ENCODE measurements around the gene CXXC5.

CXXC5 gene

DNA sequence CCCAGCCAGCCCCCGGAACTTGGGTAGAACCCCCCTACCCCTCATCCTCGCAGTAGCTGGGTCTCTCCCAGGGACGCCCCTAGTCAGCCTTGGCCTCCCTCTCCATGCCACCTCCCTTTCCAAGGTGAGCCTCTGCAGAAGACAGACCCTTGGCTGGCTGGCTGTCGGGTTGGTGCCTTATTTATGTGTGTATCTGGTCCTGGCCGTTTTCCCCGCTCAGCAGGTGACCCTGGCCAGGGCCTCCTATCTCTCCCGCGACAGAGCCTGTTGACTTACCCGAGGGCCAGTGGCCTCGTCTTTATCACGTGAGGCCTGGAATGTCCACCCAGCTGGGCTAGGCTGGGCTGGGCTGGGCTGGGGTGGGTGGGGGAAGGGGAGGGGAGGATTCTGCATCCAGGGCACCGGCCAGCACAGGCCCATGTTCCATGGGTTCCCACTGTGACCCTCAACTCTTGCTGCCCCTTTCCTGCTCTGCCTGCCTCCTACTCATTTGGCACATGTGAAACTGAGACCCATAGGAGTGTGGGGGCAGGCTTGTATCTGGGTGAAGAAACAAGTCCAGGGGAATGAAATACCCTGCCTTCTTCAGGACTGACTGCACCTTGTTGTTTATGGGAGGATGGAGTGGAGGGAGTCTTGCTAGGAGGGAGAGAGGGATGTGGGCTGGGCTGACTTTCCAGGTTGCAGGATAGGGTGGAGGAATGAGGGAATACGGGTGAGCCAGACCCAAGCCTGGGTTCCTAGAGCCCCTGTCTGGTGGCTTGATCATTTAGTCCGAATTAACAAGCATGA, 3.1 kb downstream of the CXXC5 start:
- DNase-seq (ENCODE audit: low read depth): no peak

DNA sequence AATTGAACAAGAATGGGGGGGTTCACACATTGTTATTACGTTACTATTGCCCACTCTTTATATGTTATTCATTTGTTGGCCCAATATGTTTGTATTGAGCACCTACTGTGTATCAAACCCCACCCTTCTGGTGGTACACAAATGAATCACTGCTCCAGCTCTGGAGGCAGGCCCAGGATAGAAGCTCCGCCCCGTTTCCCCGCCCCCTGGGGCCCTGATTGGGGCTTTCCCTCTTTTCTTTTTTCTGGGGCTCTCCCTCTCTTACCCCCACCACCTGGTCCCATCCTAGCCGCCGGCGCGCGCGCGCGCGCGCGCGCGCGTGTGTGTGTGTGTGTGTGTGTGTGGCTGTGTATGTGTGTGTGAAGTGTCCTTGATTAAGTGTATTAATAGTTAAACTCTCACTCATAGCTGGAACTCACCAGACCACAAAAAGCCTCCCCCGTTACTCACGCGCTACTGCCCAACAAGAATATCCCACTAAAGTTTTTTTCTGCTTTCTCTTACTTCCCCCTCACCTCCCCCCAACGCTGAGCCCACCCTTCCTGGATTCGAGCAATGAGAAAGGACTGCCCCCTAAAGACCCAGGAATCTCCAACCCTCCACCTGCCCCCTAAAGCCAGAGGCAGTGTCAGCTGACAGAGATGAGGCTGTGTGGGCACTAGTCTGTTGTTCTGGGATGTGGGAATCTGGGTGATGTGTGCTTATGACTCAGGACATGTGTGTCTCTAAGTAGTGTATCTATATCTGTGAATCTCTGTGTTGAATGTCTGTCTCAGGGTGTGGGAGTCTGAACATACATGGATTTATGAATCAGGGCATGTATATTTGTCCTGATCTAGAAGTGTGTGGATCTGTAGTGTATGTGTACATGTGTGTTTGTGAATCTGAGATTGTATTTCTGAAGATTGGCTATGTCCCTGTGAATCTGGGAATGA, 4.0 kb downstream of the CXXC5 start:
- peak; percentile 42 for DNase-seq (ENCODE audit: low read depth)

DNA sequence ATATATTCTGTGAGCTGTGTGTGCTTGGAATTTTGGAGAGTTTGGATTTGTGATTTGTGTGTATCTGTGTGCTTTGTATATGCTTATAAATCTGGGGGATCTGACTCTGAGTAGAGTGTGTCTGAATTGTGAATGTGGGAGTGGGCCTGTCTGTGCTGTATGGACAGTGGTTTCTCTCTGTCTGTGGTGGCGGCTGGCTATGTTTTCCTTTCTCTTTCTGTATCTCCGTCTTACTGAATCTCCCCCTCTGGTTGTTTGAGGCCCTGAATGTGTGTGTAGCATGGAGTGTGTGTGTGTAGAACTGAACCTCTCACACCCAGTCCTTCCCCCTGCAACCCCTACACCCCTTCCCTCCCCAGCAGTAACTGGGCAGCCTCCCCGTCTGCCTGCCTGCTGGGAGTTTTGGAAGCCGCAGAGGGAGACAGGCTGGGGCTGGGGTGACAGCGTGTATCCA, 4.7 kb downstream of the CXXC5 start:
- DNase-seq (ENCODE audit: low read depth): no peak

DNA sequence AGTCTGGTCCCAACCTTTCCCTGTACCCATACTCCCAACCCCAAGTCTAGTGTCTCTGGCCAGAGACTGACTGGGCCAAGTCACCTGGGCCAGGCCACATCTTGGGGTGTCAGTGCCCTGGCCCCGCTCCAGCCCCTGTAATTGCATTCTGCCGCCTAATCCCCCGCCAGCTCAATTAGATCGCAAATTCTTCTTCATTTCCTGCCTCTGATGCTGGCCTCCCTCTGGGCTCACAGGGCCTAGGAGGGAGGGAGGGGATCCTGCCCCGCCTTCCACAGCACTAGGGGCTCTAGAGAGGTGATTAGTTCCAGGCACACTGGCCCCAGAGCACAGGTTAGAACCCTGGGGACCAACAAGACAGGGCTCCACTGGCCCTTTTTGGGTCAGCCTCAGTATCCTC, 5.5 kb downstream of the CXXC5 start:
- no peak for DNase-seq (ENCODE audit: low read depth)

DNA sequence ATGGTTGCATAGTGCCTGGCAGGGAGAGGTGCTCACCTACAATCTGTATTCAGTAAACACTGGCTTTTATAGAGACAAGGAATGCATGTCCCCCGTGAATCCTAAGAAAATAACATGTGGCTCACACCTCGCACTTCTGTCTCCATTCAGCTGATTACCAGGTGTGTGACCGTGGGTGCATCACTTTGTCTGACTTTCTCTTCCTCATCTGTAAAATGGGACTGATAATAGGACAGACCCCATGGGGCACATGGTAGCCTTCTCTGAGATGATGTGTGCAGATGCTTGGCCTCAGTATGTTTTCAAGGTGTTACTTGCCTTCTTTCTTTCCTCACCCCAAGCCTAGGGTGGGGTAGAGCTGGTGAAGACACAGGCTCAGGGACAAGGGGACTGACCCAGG, 6.3 kb downstream of the CXXC5 start:
- no peak for DNase-seq (ENCODE audit: low read depth)

DNA sequence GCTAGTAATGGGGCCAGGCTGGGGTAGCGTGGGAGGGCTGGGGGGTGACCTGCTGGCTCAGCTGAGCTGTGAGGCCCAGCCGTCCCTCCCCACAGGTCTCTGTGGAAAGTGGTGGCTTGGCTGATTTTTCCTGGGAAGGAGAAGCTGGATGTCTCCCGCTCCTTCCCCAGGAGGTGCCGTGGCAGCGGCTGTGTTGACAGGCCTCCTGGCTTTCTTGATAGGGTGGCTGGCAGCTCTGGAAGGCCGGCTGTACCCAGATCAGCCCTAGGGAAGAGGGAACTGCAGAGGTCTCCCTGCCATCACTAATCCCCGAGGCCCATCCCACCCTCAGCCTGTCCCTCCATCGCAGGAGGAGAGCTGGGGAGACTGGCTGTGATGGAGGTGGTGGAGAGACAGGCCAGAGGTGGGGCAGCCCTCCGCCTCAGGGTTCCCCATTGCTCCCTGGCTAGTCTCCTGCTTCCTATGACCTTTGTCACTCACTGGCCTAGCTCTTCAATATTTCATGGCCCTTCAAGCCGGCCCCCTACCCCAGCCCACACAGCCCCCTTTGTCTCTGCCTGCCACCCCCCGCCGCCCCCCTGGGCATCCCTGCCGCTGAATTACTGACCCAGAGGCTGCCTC, 6.8 kb downstream of the CXXC5 start:
- no peak for DNase-seq (ENCODE audit: low read depth)

DNA sequence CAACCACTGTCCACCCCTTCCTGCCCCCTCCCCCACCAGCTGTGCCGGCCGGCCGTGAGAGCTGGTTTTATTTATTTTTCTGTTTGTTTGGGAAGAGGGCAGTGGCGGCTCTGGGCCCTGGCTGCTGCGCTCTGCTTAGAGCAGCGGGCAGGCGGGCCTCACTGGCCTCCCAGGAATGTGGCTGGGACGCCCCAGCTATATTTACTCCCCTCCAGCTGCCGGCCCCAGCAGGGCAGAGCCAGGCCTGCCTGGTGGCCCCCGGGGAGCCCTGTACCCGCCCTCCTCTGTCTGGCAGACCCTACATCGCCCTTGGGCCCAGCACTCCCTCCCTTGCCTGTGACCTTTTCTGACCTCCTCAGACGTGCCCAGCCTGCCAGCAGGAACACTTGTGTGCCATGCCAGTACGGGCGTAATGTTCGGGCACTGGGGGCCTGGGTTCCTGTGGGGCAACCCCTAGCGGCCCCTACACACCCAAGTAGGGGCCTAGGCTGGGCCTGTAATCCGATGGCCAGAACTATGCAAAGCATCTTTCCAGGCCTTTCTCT, 7.7 kb downstream of the CXXC5 start:
- DNase-seq (ENCODE audit: low read depth): no peak

DNA sequence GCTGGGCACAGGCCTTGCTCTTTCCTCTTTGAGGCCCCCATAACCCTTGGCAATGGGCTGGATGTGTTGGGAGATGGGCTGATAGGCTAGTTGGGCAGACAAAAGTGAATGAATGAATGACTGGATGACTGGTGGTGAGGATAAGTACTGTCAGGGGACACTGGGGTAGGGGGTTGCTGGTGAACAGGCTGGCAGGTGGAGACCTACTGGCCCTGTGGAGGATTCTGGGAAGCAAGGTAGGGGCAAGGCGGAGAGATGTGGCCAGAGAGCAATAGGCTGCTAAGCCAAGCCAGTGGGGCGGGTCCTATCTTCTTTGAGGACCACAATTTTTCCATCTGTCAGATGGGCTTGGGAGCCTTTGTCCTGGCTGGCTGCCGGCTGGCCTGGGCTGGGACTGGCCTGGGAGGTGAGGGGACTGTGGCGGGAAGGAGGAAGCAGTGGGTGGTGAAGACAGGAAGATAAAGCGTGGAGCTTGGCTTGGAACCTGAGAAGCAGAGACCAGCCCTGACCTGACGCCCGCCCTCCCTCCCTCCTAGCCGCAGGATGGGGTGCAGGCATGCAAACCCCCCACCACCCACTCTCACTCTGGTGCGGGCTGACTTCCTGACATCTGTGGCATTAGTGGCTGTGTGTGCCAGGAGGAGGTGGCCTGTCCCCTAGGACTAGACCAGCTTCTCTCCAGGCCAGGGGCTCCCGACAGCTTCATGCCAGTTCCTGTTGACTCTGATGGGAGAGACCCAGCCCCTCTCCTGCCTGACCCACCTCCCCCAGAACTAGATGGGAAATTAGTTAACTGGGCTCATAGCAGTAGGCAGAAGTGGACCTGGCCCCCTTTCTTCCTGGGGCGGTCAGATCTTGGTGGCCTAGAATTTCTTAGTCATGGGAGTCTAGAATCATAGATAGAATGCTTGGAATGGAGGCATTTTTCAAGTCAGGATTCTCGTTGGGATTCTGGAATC, 9.5 kb downstream of the CXXC5 start:
- no peak for DNase-seq (ENCODE audit: low read depth)

DNA sequence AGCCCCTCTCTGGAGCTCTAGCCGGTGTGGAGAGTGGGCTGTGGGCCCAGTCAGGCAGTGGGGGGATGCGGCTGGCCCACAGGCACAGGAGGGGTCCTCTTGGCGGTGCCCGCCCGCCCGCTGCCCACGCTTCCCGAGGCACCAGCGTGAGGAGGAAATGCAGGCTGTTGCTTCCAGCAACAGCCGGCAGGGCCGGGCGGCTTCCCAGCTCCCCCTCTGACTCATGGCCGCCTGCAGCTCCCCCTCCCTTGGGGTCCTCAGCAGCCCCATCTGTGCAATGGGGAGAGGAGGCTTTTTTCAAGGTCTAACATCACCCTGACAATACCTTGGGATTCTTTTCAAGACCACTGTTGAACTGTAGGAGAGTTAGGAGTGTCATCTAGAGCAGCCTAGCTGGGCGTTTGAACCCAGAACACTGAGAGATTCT, 10.4 kb downstream of the CXXC5 start:
- DNase-seq (ENCODE audit: low read depth): no peak

DNA sequence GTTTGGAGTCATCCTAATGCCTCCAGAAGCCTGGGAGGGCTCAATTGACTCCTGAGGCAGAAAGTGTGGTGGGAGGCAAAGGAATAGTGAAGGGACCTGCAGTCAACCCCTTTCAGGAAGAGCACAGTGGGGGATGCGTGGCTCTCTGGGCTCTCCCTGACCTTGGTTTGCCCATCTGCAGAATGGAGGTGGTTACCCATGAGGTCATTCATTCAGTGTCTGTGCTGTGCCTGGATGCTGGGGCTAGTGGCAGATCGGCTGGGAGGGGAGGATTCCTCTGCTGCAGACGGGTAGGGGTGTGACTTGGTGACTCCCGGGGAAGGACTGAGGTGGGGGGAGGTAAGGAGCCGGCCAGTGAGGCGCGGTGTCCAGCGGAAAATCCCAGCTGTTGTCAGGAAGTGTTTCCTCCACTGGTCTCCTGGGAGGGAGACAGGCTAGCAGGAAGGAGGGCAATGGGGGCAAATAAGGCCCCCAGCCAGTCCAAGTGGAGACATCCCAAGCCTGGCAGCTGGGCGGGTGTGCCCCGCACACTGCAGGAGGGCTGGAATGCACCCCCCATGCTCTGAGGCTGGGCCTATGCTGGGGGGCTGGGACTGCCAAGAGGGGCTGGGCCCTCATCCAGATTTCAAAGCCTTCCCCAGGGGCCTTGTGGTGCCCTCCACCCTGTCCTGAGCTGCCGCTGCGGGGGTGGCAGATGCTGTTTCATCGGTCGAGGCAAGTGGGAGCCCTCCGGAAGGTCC, 10.9 kb downstream of the CXXC5 start:
- no peak for DNase-seq (ENCODE audit: low read depth)

DNA sequence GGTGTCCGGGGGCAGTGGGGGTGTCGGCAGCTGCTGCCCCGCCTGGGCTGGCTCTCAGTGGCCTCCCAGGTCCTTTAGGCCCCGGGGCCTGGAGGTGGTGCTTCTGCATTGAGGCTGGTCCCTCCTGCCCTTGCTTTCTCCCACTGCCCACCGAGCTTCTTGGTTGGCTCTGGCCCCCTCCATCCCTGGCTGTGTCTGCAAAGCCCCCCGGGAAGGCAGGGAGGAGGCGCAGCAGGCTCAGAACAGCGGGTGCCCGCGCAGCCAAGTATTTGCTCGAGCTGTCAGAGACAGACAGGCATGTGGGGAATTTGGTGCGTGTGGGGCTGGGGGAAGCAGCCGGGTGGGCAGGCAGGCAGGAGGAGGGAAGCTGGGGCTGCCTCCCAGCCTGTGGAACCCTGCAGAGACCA, 11.5 kb downstream of the CXXC5 start:
- DNase-seq (ENCODE audit: low read depth): no peak

DNA sequence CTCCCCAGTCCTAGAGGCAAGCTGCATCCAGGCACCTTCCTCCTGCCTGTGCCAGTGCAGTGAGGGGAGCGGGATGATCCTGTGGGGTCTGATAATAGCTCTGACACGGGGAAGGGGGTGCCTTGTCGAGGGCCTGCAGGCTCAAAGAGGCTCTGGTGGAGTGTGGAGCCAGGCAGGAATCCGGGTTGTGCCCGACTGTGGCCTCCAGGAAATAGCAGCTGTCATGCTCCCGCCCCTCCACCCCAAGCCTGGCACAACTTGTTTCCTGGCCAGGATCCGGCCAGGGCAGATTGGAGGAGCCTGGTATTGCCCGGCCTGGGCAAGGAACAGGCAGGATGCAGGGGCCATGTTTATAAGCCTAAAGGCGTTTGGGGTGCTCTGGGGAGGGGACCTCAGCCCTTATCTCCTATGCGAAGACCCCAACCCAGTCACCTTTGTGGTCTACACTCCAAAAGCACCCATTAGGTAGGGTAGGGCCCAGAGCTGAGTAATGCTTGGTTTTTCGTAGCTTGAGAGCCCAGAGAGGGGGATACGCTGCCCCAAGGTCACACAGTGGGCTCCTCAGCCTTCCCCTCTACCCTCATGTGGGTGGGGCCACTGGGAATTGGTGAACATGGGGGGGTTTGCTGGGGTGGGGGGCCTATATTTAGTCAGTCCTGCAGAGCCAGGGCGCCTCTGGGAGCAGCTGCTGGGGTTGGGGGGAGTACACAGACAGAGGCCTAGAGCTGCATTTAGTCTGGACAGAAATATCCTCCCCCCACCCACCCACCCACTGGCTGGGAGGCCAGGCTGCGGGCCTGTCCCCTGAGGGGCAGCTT, 12.2 kb downstream of the CXXC5 start:
- DNase-seq (ENCODE audit: low read depth): no peak

DNA sequence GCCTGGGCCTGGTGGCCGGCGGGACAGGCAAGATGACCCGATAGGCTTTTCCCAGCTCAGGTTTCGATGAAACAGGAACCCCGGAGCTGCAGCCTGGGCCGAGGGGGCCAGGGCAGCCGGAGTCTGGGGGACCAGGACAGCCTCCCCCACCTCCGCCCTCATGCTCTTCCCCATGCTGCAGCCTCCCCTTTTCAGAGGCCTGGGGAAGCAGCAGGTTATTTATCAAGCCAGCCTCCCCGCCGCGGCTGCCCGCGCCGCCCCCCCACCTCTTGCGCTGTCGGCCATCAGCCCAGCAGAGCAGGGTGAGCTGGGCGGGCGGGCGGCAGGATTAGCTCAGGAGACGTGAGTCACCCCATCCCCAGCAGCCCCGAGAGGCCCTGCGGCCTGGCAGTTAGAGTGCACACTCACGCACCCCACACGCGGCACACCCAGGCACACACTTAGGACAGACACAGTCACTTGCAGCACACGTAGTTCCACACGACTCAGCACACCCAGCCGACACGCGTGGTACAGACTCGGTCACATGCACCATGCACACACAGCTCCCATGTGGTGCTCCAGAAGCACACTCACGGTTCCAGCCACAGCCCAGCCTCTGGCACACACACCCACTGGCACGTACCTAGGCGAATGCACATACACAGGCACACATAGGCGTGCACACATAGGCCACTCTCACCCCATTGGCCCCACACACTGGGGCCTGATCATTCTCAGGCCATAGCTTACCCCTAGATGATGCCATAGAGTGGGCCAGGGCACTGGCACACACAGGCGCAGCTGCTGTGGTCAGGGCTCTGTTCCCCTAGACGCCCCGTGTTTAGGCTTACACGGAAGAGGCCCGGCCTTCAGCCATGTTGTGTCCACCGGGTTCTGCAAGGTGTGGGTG, 13.0 kb downstream of the CXXC5 start:
- DNase-seq (ENCODE audit: low read depth): no peak

DNA sequence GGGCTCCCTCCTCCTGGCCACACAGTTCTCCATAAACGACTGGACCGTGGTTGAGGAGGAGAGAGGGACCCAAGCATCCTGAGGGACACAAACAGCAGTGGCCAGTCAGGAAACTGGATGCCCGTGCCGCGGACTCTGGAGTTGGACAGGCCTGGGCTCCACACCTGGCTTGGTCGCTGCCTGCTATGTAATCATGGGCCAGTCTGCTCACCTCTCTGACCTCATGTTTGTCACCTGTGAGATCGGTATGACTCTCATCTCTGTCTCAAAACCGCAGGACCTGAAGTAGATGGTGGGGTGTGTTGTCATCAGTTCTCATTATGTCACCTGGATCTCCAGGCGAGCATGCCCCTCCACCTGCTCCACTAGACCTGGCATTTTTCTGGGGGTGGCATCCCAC, 14.5 kb downstream of the CXXC5 start:
- DNase-seq (ENCODE audit: low read depth): no peak

DNA sequence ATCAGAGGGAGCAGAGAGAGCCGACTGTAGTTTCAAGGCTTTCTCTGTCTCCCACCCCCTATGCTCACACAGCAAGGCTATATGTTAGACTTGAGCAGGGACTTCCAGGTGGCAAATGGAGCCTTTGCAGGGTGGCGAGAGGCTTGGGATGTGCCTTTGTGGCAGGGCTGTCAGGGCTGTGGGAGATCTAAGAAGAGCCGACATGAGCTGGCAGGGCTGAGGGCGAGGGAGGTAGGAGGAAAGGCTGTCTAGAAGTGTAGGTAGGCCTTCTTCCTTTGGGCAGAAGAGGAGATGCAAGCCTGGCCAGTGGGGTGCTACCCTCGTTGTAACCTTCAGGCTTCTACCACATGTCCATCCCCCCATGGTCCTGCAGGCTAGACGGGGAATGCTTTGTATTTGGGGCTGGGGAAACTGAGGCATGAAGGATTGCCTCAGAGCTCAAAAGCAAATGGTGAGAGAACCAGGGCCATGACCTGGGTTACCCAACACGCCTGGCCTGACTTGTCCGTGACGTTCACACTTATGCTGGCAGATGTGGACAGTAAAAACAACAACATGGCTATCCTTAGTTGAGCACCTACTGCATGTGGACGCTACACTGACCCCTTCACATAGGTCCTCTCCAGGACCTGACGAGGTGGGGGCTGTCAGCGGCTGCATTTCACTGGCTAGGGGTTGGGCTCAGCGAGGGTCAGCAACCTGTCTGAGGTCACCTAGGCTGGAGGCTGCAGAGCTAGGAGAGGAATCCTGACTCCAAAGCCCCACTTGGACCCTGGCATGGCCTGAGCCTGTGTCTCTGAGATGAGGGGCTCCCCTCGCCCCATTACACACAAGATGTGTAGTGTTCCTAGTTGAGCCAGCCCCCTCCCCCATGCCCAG, 15.3 kb downstream of the CXXC5 start:
- DNase-seq (ENCODE audit: low read depth): no peak

DNA sequence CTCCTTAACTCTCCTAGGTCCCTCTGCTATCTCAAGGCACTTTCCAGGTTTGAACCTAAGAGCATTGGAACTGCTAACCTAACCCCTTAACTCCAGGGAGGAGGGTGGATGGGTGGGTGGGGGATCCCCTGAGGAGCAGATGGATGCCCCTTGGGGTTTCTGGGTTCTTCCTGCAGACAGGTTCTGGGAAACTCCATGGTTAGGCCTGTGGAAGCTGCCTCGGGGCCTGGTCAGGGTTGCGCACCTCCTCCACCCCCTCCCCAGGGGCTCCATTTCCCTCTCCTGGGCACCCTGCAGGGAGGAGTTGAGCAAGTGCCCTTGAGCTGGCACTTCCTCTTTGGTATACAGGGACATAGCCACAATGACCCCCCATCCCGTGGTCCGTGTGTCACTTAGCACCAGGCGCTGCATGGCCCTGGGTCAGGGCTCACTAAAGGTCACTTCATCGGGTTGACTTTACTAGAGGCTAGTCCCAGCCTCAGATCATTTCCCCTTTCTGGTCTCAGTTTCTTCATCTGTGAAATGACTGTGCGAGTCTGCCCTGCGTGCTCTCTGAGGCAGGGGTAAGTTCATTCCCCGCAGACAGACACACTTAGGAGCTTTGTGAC, 16.0 kb downstream of the CXXC5 start:
- DNase-seq (ENCODE audit: low read depth): no peak

DNA sequence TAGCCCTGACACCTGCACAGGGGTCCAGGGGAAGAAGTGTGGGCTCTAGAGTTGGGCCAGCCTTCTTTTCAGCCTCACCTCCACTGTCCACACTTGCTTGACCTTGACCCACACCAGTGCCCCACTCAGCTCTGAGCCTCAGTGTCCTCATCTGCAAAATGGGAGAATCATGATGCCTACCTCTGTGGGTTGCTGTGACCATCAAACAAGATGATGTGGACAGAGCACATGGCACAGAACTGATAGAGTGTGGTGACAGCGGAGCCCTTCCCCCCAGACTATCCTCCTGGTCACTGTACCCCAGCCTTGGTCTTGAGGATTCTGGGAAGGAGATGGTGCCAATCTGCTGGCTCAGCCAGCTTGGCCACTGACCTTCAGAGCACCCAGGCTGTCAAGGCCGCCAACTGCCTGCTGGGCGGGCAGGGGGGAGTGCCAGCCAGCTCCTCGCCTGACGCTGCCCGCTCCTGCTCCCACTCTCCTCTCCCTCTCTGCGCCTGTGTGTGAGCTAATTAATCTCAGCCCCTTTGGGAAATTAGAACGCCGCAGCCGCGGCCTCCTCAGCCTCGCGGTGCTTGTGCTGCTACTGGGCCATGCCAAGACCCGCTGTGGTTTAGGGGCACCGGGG, 16.7 kb downstream of the CXXC5 start:
- no peak for DNase-seq (ENCODE audit: low read depth)

Data from stimulated activated CD8-positive, alpha-beta memory T cell treated with anti-CD3 and anti-CD28 coated beads, Interleukin-12 subunit alpha, Interleukin-12 subunit beta, amount 100 ng/mL, for 1 hour (primary cell).